GM12878 (cell line): ENCODE results near the gene ITGB1BP2. TPM values are rescaled to one million over a fixed set of nuclear protein-coding genes. Genes with fewer than 3 reads are reported as not detected.
A peak's percentile ranks its signal among the peaks of the same experiment; 100 is the strongest.

Source experiments
- ATAC-seq: fragments of 200-7000 bp; cut with Tn5 transposase; 3 replicates; pipeline ENCODE4 v1.9.1; 2020; ENCODE audit warnings: mild to moderate bottlenecking, moderate library complexity
- BruUV-seq: library from RNA; stranded (reverse); fragments of 400-500 nt; replicated peaks from 2 replicates; lab custom pipeline; 2021; lab: Mats Ljungman, UMichigan
- CTCF ChIA-PET: fragments of 300-600 bp; sonication (Branson Sonifier 250); formaldehyde crosslinking; extraction: SDS; loops from one replicate; lab custom pipeline; 2021; ENCODE audit warnings: inconsistent platforms; lab: Yijun Ruan, JAX
- POLR2A ChIA-PET: fragments of 350-600 bp; formaldehyde crosslinking; extraction: SDS; loops from one replicate; lab custom pipeline; 2021; ENCODE audit warnings: inconsistent platforms; lab: Charles Lee
- RAD21 ChIA-PET: fragments of 300-600 bp; sonication (Branson Sonifier 250); formaldehyde crosslinking; loops from one replicate; lab custom pipeline; 2023; ENCODE audit warnings: antibody characterized with exemption; ENCODE audit not compliant: unreplicated experiment; lab: Charles Lee
- SMC1A ChIA-PET: fragments of 300-600 bp; sonication (Branson Sonifier 250); formaldehyde crosslinking; loops from one replicate; lab custom pipeline; 2023; ENCODE audit not compliant: unreplicated experiment, uncharacterized antibody; lab: Charles Lee
- DNase-seq: peaks from one replicate; pipeline ENCODE4 v3.0.0-alpha.2; 2011; ENCODE audit warnings: low read depth, low spot score
- FAIRE-seq: peaks from 3 replicates; lab custom pipeline; 2011; peaks lifted over from hg19 to GRCh38; lab: Jason Lieb, UNC
- H2AFZ ChIP-seq: 2 replicates; pipeline ENCODE4 v1.6.0; 2011; ENCODE audit warnings: low read depth, low read length, control low read depth; ENCODE audit not compliant: control insufficient read depth
- H3K27ac ChIP-seq: 2 replicates; pipeline ENCODE4 v1.5.1; 2011; ENCODE audit warnings: control low read depth; ENCODE audit not compliant: control insufficient read depth, insufficient read depth
- H3K27me3 ChIP-seq, 2 experiments: replicated peaks in 1 of 2; 2 replicates each; pipeline versions ENCODE4 v1.6.0 to v1.6.1; 2011; ENCODE audit warnings: low read length in 1 of 2; ENCODE audit not compliant: control insufficient read depth in 2 of 2, insufficient read depth in 2 of 2
- H3K36me3 ChIP-seq, 2 experiments: 2 replicates each; pipeline ENCODE4 v1.5.1; 2011; ENCODE audit warnings: low read length in 1 of 2; ENCODE audit not compliant: control insufficient read depth in 2 of 2, insufficient read depth in 2 of 2
- H3K4me1 ChIP-seq: 2 replicates; pipeline ENCODE4 v1.6.1; 2011; ENCODE audit warnings: mild to moderate bottlenecking, low read length, moderate library complexity, mixed read lengths; ENCODE audit not compliant: control insufficient read depth, insufficient read depth
- H3K4me2 ChIP-seq: 2 replicates; pipeline ENCODE4 v1.6.0; 2011; ENCODE audit warnings: control low read depth; ENCODE audit not compliant: control insufficient read depth, insufficient read depth
- H3K4me3 ChIP-seq: fragments of 200-600 bp; sonication (generic); 2 replicates; pipeline ENCODE4 v1.5.1; 2016
- H3K79me2 ChIP-seq: 2 replicates; pipeline ENCODE4 v1.6.0; 2011; ENCODE audit warnings: low read length; ENCODE audit not compliant: control insufficient read depth, insufficient read depth
- H3K9ac ChIP-seq: 2 replicates; pipeline ENCODE4 v1.8.0; 2011; ENCODE audit warnings: low read length, control low read depth, mixed read lengths; ENCODE audit not compliant: control insufficient read depth, insufficient read depth
- H3K9me3 ChIP-seq: replicated peaks from 3 replicates; pipeline ENCODE4 v1.5.1; 2011; ENCODE audit warnings: mild to moderate bottlenecking, low read length; ENCODE audit not compliant: control insufficient read depth, insufficient read depth
- H4K20me1 ChIP-seq: 2 replicates; pipeline ENCODE4 v1.6.0; 2011; ENCODE audit not compliant: control insufficient read depth, insufficient read depth
- ATF2 ChIP-seq: IDR thresholded peaks from 2 replicates; pipeline ENCODE4 v1.6.1; 2012; ENCODE audit warnings: low read length, inconsistent platforms
- CBFB ChIP-seq: IDR thresholded peaks from 2 replicates; pipeline ENCODE4 v1.6.1; 2016; ENCODE audit warnings: antibody characterized with exemption, low read depth
- DPF2 ChIP-seq: fragments of 450-650 bp; IDR thresholded peaks from 2 replicates; pipeline ENCODE4 v1.6.1; 2017; ENCODE audit warnings: mild to moderate bottlenecking
- ESRRA ChIP-seq: IDR thresholded peaks from 2 replicates; pipeline ENCODE4 v1.6.1; 2012; ENCODE audit warnings: mild to moderate bottlenecking, low read length, improper control_type of control experiment
- HCFC1 ChIP-seq: fragments of 150-350 bp; IDR thresholded peaks from 2 replicates; pipeline ENCODE4 v1.6.1; 2014; ENCODE audit warnings: low read length
- IKZF1 ChIP-seq: fragments of 450-650 bp; conservative IDR thresholded peaks from 2 replicates; pipeline ENCODE4 v1.6.1; 2017; ENCODE audit warnings: antibody characterized with exemption, mild to moderate bottlenecking
- MLLT1 ChIP-seq: fragments of 450-650 bp; IDR thresholded peaks from 2 replicates; pipeline ENCODE4 v1.6.1; 2016; ENCODE audit warnings: mild to moderate bottlenecking
- NFYB ChIP-seq: IDR thresholded peaks from 2 replicates; pipeline ENCODE4 v1.6.1; 2011; ENCODE audit warnings: low read depth, mild to moderate bottlenecking, low read length, improper control_type of control experiment, moderate library complexity; ENCODE audit not compliant: insufficient read depth
- POU2F2 ChIP-seq: IDR thresholded peaks from 3 replicates; pipeline ENCODE4 v1.6.1; 2011; ENCODE audit warnings: low read depth, mild to moderate bottlenecking, low read length, borderline replicate concordance
- USF1 ChIP-seq: IDR thresholded peaks from 2 replicates; pipeline ENCODE4 v1.6.1; 2011; ENCODE audit warnings: borderline replicate concordance, low read depth, mild to moderate bottlenecking, moderate library complexity, mixed read lengths, low read length; ENCODE audit not compliant: insufficient read depth; ENCODE audit errors: extremely low read length
- ZNF207 ChIP-seq: fragments of 450-650 bp; IDR thresholded peaks from 2 replicates; pipeline ENCODE4 v1.6.1; 2014; ENCODE audit warnings: antibody characterized with exemption, mild to moderate bottlenecking, borderline replicate concordance
- whole genome bisulfite sequencing: methylation state at CpG from one replicate; pipeline ENCODE4 v1.1.6; 2016; ENCODE audit warnings: low lambda C conversion rate; ENCODE audit not compliant: insufficient replicate concordance, insufficient coverage; ENCODE audit errors: missing lambda C conversion rate; 5-methylcytosine and 5-hydroxymethylcytosine counted together
- in situ Hi-C: fragments of 300-500 bp; cut with MboI; formaldehyde crosslinking; loops from 9 replicates; pipeline ENCODE4 v1.14.3; 2018; ENCODE audit warnings: mixed read lengths
- intact Hi-C: fragments of 100-400 bp; cut with micrococcal nuclease; formaldehyde crosslinking; loops from one replicate; pipeline ENCODE4 v1.14.2; 2022; ENCODE audit not compliant: unreplicated experiment
- polyA plus RNA-seq, 11 experiments: library from polyadenylated mRNA; depleted of rRNA in 4 of 11; unstranded in 6 of 11; stranded (reverse) in 5 of 11; fragments of >200 nt; fragmentation: Nextera tagmentation in 4 of 11; fragmentation: Illumina TruSeq in 1 of 11; extraction: Ambion mirVana in 4 of 11; extraction: Trizol in 1 of 11; gene quantifications; 1 replicate in 1 of 11; 2 replicates in 10 of 11; pipeline versions ENCODE4 v1.2.1 to v1.2.3, GENCODE V29; 2011 to 2016; ENCODE audit warnings: inconsistent platforms in 2 of 11, missing spikeins in 2 of 11, low read depth in 1 of 11
- total RNA-seq, 4 experiments: library from RNA; depleted of rRNA in 3 of 4; stranded (reverse); fragments of >200 nt in 3 of 4; fragmentation: Illumina TruSeq in 1 of 4; extraction: Trizol in 1 of 4; gene quantifications; 2 replicates each; pipeline versions ENCODE4 v1.2.1 to v1.2.3, GENCODE V29; 2013 to 2021
- TF ChIP-seq, protein P1 (sequence below): fragments of 450-650 bp; IDR thresholded peaks from 2 replicates; pipeline ENCODE4 v1.6.1; 2017; ENCODE audit warnings: antibody characterized with exemption, mild to moderate bottlenecking, moderate library complexity

ITGB1BP2 gene
- total and polyA plus RNA-seq, 10 of the 15 experiments (the other 5 are each of a cell fraction or from before 2014, with no cell fraction given): 0.50 to 2.9 (median 1.7) TPM

DNA sequence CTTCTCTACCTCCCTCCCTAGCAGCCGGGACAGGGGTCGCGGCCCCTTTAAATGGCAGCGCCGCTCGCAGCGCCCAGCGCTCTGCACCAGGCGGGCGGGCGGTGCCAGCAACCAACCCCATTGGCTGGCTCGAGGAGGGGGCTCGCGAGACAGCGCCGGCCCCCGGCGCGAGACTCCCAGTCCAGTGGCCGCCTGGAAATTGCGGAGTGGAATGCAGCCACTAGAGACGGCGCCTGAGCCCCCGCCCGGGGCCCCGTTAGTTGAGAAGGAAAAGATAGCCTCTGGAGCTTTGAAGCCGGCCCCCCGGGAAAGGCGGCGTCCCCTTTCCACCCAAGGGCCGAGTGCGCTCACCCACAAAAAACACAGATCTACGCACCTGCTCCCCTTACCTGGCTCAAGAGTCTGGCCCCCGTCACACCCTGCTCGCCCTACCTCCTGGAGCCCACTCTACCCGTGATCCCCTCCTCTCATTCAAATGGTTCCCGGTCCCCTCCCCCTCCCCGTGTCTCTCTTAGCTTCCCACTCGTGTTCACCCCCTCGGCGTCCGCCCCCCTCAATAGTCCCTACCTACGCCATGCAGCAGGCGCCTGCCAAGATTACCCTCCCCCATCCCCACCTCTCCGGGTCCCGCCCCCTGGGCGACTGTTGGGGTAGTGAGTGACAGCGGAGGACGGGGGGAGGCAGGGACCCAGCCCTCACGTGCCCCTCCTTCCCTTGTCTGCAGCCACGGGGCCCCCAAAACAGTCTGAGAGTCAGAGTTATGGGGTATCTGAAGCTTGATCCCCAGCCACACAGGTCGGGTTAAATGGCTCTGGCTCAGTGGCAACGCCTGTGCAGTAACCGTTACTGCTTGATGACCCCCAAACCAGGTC lies 47.2 kb upstream of the ITGB1BP2 start, which contains the start of gene ZMYM3:
Gene ZMYM3, minus strand, starts transcription at position 49 of the 872 bp plus-strand sequence. CDS start 885 bp downstream, outside the sequence.
- ATAC-seq (peak; percentile 93), DNase-seq (peak; percentile 24), FAIRE-seq (no peak)
- H3K36me3 ChIP-seq: peaks cover 0 to 5% of the 10 kb centered on the region in 2 experiments; a peak in 1 of 4 replicates
- peak within 1 kb of the TSS; percentile 64 for H3K9ac ChIP-seq
- ChIA-PET SMC1A (interaction anchor here (1.0 to 1.2 kb wide), 2 partner anchors 29 to 112 kb away, joined by 3 to 8 read pairs; partner anchors contain the start of genes NONO and TAF1), CTCF (interaction anchor here (0.6 to 1.7 kb wide), 6 partner anchors 12 to 278 kb away, joined by 3 to 11 read pairs (median 3); partner anchors contain the start of genes NONO and TAF1), RAD21 (interaction anchor here (0.6 to 1.7 kb wide), 4 partner anchors 29 to 124 kb away, joined by 3 to 6 read pairs (median 4); partner anchors contain the start of genes NONO and TAF1), POLR2A (interaction anchor here (0.6 to 2.4 kb wide), 9 partner anchors 9 to 375 kb away, joined by 3 to 18 read pairs (median 4); partner anchors contain the start of gene NONO)
- BruUV-seq: no TSS peak
- WGBS: 34% methylated on average over 41 of the region's 54 CpGs
- peak within 1 kb of the TSS; percentile 74 for H3K4me2 ChIP-seq
- H3K27me3 ChIP-seq: no peaks in the 10 kb centered on the region
- peak within 1 kb of the TSS; percentile 80 for H2AFZ ChIP-seq
- in situ Hi-C loops: no loop called here
- peak within 1 kb of the TSS; percentile 72 for H3K27ac ChIP-seq
- H3K79me2 ChIP-seq: peaks cover 13% of the 10 kb centered on the region
- intact Hi-C loops: loop anchor here (1.0 to 5.0 kb wide), 3 partner anchors 29 to 72 kb away; partner anchors contain the start of gene NONO
- peak within 1 kb of the TSS; percentile 89 for H3K4me3 ChIP-seq
- H4K20me1 ChIP-seq: no peaks in the 10 kb centered on the region
- no peaks in the 10 kb centered on the region for H3K9me3 ChIP-seq
- peaks cover 6% of the 10 kb centered on the region; the same call in 1 of the 2 replicates for H3K4me1 ChIP-seq
- TF ChIP-seq, protein P1, sequence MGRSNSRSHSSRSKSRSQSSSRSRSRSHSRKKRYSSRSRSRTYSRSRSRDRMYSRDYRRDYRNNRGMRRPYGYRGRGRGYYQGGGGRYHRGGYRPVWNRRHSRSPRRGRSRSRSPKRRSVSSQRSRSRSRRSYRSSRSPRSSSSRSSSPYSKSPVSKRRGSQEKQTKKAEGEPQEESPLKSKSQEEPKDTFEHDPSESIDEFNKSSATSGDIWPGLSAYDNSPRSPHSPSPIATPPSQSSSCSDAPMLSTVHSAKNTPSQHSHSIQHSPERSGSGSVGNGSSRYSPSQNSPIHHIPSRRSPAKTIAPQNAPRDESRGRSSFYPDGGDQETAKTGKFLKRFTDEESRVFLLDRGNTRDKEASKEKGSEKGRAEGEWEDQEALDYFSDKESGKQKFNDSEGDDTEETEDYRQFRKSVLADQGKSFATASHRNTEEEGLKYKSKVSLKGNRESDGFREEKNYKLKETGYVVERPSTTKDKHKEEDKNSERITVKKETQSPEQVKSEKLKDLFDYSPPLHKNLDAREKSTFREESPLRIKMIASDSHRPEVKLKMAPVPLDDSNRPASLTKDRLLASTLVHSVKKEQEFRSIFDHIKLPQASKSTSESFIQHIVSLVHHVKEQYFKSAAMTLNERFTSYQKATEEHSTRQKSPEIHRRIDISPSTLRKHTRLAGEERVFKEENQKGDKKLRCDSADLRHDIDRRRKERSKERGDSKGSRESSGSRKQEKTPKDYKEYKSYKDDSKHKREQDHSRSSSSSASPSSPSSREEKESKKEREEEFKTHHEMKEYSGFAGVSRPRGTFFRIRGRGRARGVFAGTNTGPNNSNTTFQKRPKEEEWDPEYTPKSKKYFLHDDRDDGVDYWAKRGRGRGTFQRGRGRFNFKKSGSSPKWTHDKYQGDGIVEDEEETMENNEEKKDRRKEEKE: no peak
- TF ChIP-seq ZNF207: peak; percentile 65; the same call in 1 of the 2 replicates
- TF ChIP-seq HCFC1: no peak
- no peak for TF ChIP-seq POU2F2
- TF ChIP-seq ATF2: no peak
- TF ChIP-seq IKZF1: 0 out of 2 replicates have a peak, but pooled peaks have one; percentile 28
- TF ChIP-seq DPF2: no peak
- no peak for TF ChIP-seq CBFB
- no peak for TF ChIP-seq ESRRA
- peak; percentile 61; the same call in 1 of the 2 replicates for TF ChIP-seq NFYB
- TF ChIP-seq MLLT1: no peak
- peak; percentile 36 for TF ChIP-seq USF1
